DMS114 treated with DMSO at 0.1 percent for 48 hours (cell line): ENCODE results near the gene ZDHHC20.

Experiments used
- DNase-seq: peaks from one replicate; lab custom pipeline; 2025; ENCODE audit not compliant: unreplicated experiment; lab: John Stamatoyannopoulos, UW

ZDHHC20 gene, protein sequence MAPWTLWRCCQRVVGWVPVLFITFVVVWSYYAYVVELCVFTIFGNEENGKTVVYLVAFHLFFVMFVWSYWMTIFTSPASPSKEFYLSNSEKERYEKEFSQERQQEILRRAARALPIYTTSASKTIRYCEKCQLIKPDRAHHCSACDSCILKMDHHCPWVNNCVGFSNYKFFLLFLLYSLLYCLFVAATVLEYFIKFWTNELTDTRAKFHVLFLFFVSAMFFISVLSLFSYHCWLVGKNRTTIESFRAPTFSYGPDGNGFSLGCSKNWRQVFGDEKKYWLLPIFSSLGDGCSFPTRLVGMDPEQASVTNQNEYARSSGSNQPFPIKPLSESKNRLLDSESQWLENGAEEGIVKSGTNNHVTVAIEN

DNA sequence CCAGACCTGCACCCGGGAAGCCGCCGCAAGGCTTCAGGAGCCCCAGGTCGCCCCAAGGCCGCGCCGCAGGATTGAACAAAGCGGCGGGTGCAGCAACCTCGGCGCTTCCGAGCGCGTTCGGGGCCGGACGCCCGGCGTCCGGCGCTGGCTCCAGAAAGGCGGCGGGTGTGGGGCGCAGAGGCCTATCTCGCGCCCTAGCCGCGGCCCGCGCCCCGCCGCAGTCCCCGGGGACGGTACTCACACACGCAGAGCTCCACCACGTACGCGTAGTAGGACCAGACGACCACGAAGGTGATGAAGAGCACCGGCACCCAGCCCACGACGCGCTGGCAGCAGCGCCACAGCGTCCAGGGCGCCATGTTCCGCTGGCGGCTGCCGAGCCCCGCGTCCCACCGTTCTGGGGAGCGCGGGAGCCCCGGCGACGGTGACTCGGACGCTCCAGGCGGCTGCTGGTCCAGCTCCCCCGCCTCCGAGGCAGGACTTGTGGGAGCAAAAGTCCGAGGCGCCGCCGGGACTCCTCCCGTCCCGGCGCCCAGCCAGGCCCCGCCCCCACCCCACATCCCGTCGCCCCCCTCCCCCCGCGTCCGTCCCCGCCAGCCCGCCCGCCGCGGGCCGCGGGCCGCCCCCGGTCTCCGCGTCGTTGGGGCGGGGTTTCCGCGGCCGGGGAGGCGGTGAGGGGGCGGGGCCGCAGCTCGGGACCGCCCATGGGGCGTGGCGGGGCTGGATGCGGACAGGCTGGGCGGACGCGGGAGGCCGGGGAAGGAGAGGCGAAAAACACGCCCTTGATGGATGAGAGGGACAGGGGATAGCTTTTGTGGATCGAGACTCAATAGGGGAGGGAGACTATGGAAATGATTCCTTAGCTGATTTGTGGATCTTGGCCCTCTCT lies at the start of gene ZDHHC20:
TSS of gene ZDHHC20 (minus strand) at position 491 of the 889 bp plus-strand sequence. CDS start at position 359, 132 bp downstream.
- DNase-seq, result peak; percentile 19

- no peak for DNase-seq
Observed at GRCh38 chr13:21504379-21504778, 45.3 kb upstream of the ZDHHC20 start.

DNA sequence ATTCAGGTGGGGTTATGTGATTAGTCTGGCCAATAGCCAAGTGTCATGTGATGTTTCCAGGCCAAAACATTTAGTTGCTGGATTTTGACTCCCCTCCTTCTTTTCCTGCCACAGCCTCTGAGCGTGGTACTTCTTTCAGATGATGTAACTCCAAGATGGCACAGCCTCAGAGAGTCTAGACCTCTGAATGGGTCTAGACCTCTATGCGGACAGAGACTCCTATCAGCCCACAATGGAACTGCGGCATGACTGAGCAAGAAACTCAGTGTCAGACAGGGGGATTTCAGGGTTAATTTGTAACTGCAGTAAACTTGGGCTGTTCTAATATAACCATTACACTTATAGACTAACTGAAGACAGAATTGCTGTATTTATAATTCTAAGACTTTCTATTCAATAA lies 42.6 kb upstream of the ZDHHC20 start:
- no peak for DNase-seq

GRCh38 chr13:21486322-21486721 lies 27.2 kb upstream of the ZDHHC20 start:
- no peak for DNase-seq

DNA sequence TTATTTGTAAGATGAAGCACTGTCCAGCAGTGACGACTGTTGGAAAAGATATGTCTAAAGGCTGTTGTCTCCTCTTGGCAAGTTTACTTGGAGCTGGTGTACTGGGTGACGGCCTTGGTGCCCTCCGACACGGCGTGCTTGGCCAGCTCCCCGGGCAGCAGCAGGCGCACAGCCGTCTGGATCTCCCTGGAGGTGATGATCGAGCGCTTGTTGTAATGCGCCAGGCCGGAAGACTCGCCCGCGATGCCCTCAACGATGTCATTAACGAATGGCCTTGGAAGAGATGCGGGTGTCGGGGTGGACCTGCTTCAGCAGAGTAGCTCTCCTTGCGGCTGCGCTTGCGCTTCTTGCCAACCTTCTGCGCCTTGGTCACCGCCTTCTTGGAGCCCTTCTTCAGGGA lies 24.6 kb upstream of the ZDHHC20 start:
- DNase-seq, result no peak

- no peak for DNase-seq
Observed at GRCh38 chr13:21481359-21481758, 22.3 kb upstream of the ZDHHC20 start.

- DNase-seq, result peak; percentile 54
Observed at GRCh38 chr13:21478881-21479808, 20.0 kb upstream of the ZDHHC20 start.

- DNase-seq, result peak; percentile 62
Observed at GRCh38 chr13:21476893-21477472, 17.9 kb upstream of the ZDHHC20 start.

GRCh38 chr13:21475115-21475514 lies 16.0 kb upstream of the ZDHHC20 start:
- no peak for DNase-seq

DNA sequence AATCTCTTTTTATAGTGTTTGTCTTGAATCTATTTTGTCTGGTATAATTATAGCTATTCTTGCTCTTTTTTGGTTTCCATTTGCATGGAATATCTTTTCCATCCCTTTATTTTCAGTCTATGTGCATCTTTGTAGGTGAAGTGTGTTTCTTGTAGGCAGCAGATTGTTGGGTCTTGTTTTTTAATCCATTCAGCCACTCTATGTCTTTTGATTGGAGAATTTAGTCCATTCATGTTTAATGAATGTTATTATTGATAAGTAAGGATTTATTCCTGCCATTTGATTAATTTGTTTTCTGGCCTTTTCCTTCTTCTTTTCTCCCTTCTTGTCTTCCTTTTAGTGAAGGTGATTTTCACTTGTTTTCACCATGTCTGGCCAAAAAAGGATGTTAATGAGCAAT lies 11.7 kb upstream of the ZDHHC20 start:
- no peak for DNase-seq

GRCh38 chr13:21466527-21466926 lies 7.4 kb upstream of the ZDHHC20 start:
- no peak for DNase-seq

GRCh38 chr13:21465710-21466160 lies 6.6 kb upstream of the ZDHHC20 start:
- DNase-seq, result no peak

DNA sequence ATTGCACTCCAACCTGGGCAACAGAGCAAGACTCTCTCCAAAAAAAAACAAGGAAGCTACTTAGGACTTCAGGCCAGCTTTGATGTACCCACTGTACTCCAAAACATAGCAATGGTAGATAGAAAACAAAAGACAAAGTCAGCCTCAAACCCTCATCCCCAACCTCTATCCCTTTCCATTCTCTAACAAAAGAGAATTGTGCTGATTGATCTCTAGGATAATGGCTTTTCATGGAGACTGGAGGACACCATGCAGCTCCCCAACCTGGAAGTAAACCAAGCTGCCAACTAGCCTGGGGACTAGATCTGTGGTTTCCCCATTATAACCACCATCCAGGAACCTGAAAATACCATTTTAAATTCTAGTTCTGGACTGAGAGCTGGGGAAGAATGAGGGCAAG lies 4.3 kb upstream of the ZDHHC20 start:
- no peak for DNase-seq

DNA sequence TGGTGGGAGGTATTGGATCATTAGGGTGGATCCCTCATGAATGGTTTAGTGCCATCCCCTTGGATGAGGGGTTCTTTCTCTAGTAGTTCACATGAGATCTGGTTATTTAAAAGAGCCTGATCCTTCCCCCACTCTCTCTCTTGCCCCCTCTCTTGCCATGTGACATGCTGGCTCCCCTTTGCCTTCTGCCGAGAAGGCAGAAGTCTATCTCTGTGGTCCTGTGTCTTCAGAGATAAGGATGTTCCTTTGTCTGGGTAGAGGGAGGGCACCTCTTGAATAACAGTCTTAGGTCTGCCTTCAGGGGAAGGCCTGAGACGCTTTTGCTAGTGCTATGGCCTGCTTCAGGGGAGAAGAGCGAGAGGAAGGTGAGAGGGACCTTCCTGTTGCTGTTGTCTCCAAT lies 2.0 kb upstream of the ZDHHC20 start:
- DNase-seq, result no peak

- DNase-seq, result no peak
Observed at GRCh38 chr13:21458451-21458812, 671 bp downstream of the ZDHHC20 start.

DNA sequence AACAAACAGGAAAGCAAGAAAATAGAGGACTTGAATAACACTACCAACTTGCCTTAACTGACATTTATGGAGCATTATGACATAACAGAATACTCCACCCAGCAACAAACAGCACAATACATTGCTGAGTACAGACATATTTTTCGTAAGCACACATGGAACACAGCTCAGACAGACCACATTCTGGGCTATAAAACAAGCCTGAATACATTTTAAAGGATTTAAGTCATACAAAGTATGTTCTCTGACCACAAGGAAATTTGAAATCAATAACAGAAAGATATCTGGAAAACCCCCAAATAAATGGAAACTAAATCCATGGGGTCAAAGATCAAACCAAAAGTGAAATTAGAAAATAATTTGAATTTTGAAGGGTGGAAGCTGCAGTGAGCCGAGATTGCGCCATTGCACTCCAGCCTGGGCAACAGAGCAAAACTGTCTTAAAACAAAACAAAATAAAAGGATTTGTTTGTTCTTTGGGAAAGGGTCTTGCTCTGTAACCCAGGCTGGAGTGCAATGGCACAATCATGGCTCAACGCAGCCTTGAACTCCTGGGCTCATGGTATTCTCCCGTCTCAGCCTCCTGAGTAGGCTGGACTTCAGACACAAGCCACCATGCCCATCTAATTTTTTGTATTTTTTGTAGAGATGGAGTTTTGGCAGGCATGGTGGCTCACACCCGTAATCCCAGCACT lies 5.6 kb downstream of the ZDHHC20 start:
- no peak for DNase-seq

GRCh38 chr13:21450936-21451335 lies 8.2 kb downstream of the ZDHHC20 start:
- DNase-seq, result no peak

- no peak for DNase-seq
Observed at GRCh38 chr13:21446656-21447055, 12.4 kb downstream of the ZDHHC20 start.

DNA sequence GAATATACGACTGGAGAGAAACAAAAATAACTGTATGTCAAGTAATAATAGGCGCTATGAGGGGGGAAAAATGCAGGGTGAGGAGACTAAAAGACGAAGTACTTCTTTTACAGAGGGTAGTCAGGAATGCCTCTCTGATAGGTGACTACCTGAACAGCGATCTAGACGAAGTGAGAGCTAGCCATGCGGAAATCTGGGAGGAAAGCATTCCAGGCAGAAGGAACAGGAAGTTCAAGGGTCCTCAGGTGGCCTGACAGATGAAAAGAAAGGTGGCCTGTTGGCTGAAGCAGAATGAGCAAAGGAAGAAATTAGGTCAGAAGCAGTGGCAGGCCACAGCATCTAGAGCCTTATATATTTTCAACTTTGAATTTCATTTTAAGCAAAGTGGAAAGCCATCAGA lies 13.3 kb downstream of the ZDHHC20 start:
- DNase-seq, result no peak

GRCh38 chr13:21443171-21443570 lies 15.9 kb downstream of the ZDHHC20 start:
- DNase-seq, result no peak
